ENCODE measurements around the gene NEURL1B.

DNA sequence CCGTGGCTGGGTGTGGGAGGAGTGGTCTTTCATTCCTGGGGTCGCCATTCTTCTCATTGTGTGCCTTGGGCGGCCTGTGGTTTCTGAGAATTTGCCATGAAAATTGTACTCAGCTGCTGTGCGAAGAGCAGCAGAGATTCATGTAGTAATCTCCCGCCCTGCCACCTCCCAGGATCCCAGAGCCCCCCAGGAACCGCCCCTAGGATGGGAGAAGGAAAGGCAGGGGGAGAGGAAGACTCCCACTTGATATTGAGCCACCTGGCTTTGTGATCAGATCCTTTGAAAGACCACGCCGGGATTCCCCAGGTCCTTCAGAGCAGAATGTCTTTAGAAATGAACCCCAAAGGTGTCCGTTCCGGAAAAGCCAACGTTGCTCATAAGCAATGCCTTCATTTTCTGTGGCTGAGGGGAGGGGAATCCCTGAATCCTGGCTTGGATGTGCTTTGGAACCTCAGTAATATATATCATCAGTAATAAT lies 27.6 kb downstream of the NEURL1B start:
- TF ChIP-seq, protein P1, sequence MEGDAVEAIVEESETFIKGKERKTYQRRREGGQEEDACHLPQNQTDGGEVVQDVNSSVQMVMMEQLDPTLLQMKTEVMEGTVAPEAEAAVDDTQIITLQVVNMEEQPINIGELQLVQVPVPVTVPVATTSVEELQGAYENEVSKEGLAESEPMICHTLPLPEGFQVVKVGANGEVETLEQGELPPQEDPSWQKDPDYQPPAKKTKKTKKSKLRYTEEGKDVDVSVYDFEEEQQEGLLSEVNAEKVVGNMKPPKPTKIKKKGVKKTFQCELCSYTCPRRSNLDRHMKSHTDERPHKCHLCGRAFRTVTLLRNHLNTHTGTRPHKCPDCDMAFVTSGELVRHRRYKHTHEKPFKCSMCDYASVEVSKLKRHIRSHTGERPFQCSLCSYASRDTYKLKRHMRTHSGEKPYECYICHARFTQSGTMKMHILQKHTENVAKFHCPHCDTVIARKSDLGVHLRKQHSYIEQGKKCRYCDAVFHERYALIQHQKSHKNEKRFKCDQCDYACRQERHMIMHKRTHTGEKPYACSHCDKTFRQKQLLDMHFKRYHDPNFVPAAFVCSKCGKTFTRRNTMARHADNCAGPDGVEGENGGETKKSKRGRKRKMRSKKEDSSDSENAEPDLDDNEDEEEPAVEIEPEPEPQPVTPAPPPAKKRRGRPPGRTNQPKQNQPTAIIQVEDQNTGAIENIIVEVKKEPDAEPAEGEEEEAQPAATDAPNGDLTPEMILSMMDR (IDR thresholded peaks at IDR 0.05 in 8 of 11, conservative IDR thresholded peaks at IDR 0.05 in 3 of 11): no peak
- no peak for TF ChIP-seq POLR2A (IDR thresholded peaks at IDR 0.05)

All from spleen (tissue), 7 donors.